ENCODE results near the gene EPHB1. TPM values are rescaled to one million over a fixed set of nuclear protein-coding genes. Genes with fewer than 3 reads are reported as not detected.

Gene EPHB1
- total RNA-seq, 1 donor from 2014 or later: 1.8 TPM

DNA sequence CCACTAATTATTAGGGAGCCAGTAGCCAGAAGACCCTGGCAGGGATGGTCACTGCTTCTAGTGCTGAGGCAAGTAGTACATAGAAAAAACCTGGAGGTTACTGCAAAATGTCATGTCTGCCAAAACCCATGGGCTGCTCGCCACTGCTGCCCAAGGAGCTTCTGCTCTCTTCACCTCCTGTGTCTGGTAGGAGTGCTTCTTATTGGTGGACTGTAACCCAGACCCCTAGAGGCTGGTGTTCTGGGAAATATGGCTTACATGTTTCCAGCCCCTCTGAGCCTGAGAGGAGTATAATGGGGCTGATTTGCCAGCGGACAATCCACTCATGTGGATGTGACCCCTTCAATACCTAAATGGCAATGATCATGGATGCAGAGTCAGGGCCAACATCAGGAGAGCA is 286.4 kb downstream of the EPHB1 start:
- Mint-ChIP-seq H3K4me3 (ENCODE audit: low read depth) (no peak overlapping the region), H3K4me1 (ENCODE audit: low read depth) (no peaks in the 10 kb centered on the region), H3K27ac (no peak overlapping the region), H3K9me3 (ENCODE audit: low read depth) (no peaks in the 10 kb centered on the region), H3K27me3 (peaks cover 13% of the 10 kb centered on the region), H3K36me3 (ENCODE audit: insufficient read depth) (no peaks in the 10 kb centered on the region)
- TF ChIP-seq, protein P1, sequence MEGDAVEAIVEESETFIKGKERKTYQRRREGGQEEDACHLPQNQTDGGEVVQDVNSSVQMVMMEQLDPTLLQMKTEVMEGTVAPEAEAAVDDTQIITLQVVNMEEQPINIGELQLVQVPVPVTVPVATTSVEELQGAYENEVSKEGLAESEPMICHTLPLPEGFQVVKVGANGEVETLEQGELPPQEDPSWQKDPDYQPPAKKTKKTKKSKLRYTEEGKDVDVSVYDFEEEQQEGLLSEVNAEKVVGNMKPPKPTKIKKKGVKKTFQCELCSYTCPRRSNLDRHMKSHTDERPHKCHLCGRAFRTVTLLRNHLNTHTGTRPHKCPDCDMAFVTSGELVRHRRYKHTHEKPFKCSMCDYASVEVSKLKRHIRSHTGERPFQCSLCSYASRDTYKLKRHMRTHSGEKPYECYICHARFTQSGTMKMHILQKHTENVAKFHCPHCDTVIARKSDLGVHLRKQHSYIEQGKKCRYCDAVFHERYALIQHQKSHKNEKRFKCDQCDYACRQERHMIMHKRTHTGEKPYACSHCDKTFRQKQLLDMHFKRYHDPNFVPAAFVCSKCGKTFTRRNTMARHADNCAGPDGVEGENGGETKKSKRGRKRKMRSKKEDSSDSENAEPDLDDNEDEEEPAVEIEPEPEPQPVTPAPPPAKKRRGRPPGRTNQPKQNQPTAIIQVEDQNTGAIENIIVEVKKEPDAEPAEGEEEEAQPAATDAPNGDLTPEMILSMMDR (IDR thresholded peaks at IDR 0.05; ENCODE audit: unreplicated experiment): no peak
- DNase-seq (ENCODE audit: low spot score, unreplicated experiment): no peak

DNA sequence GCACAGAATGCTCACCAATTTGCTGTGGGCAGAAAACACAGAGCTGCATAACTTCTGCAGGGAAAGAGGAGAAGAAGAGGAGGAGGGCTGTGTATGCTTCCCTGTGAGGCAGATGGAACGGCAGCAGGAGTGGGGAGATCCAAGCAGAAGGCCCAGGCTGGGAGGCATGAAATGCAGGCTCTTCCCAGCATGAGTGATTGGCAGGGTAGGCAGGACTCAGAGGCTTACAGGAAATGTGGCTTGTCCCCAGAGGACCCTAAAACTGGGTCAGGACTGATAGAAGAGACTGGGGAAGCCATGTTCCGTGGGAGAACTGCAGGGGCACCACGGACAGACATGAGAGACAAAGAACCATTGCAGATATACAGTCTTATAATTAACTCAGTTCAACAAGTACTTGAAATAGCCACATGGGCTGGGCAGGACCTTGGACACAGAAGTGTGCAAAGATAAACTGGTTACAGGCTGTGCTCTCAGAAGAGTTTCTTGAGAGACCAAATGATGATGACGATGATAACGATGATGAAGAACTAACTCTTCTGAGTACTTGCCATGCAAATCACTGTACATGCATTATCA is 286.9 kb downstream of the EPHB1 start:
- DNase-seq (ENCODE audit: low spot score, unreplicated experiment): no peak
- Mint-ChIP-seq H3K4me3 (ENCODE audit: low read depth) (no peak overlapping the region), H3K36me3 (ENCODE audit: insufficient read depth) (no peaks in the 10 kb centered on the region), H3K9me3 (ENCODE audit: low read depth) (no peaks in the 10 kb centered on the region), H3K27me3 (peaks cover 16% of the 10 kb centered on the region), H3K27ac (no peak overlapping the region), H3K4me1 (ENCODE audit: low read depth) (no peaks in the 10 kb centered on the region)
- TF ChIP-seq, protein P1 (IDR thresholded peaks at IDR 0.05; ENCODE audit: unreplicated experiment): no peak

DNA sequence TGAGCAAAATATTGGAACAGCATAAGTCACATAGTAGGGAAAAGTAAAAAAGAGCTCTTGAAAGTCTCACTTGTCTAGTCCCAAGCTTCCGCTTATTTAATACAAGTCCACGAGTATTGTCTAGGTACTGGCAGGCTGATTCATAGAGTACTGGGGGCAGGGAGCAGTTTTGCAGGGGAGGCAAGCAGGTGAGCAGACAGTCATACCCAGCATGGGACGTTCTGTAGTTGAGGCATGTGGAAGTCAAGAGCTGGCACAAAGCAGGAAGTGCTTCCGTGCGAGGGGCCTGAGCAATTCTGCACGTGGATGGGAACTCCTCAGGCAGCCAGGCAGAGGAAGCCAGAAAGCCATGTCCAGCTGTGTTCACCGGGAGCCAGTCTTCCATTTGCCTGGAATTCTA is 287.6 kb downstream of the EPHB1 start:
- H3K4me3 Mint-ChIP-seq (ENCODE audit: low read depth): no peak overlapping the region
- no peak overlapping the region for H3K27ac Mint-ChIP-seq
- DNase-seq (ENCODE audit: low spot score, unreplicated experiment): no peak
- peaks cover 16% of the 10 kb centered on the region for H3K27me3 Mint-ChIP-seq
- H3K9me3 Mint-ChIP-seq (ENCODE audit: low read depth): no peaks in the 10 kb centered on the region
- no peaks in the 10 kb centered on the region for H3K36me3 Mint-ChIP-seq (ENCODE audit: insufficient read depth)
- TF ChIP-seq, protein P1 (IDR thresholded peaks at IDR 0.05; ENCODE audit: unreplicated experiment): no peak
- H3K4me1 Mint-ChIP-seq (ENCODE audit: low read depth): no peaks in the 10 kb centered on the region

DNA sequence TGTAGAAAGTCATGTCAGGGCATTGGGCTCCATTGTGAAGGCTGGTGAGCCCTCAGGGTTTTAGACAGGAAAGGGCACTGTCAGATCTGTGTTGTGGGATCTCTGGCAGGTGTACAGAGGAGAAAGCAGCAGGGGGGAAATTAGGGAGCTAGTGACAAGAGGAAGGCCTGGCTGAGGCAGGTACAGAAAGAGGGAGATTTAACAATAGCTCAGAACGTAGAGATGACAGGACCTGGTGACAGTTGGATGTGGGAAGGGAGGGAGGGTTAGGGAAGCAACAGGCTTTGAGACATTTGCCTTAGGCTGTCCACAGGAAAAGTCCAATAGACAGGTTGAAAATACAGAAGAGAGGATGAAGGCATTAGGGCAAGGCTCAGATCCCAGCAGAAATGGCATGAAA is 288.1 kb downstream of the EPHB1 start:
- no peaks in the 10 kb centered on the region for H3K4me1 Mint-ChIP-seq (ENCODE audit: low read depth)
- no peaks in the 10 kb centered on the region for H3K9me3 Mint-ChIP-seq (ENCODE audit: low read depth)
- no peak overlapping the region for H3K4me3 Mint-ChIP-seq (ENCODE audit: low read depth)
- peaks cover 16% of the 10 kb centered on the region for H3K27me3 Mint-ChIP-seq
- no peaks in the 10 kb centered on the region for H3K36me3 Mint-ChIP-seq (ENCODE audit: insufficient read depth)
- TF ChIP-seq, protein P1 (IDR thresholded peaks at IDR 0.05; ENCODE audit: unreplicated experiment): no peak
- no peak overlapping the region for H3K27ac Mint-ChIP-seq
- DNase-seq (ENCODE audit: low spot score, unreplicated experiment): no peak

DNA sequence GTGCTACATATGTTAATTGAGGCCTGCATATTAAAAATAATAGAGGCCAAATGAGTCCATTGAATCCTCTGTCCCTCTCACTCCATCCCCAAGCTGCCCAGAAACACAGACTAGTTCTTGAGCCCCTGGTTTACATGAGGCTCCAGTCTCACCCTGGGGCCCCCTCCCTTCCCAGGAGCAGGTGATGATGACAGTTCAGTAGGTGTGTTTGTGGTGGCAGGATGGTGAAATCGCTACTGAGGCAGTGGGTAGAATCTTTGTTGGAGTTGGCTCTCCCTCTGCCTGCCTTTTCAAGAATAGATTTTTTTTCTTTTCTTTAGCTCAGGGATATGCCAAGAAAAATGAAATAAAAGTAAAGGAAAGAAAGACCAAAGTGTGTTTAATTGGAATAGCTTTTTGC is 288.7 kb downstream of the EPHB1 start:
- H3K27me3 Mint-ChIP-seq: peaks cover 16% of the 10 kb centered on the region
- no peaks in the 10 kb centered on the region for H3K9me3 Mint-ChIP-seq (ENCODE audit: low read depth)
- H3K27ac Mint-ChIP-seq: no peak overlapping the region
- no peaks in the 10 kb centered on the region for H3K4me1 Mint-ChIP-seq (ENCODE audit: low read depth)
- no peak overlapping the region for H3K4me3 Mint-ChIP-seq (ENCODE audit: low read depth)
- TF ChIP-seq, protein P1 (IDR thresholded peaks at IDR 0.05; ENCODE audit: unreplicated experiment): no peak
- no peak for DNase-seq (ENCODE audit: low spot score, unreplicated experiment)
- H3K36me3 Mint-ChIP-seq (ENCODE audit: insufficient read depth): no peaks in the 10 kb centered on the region
